Measurements from ENCODE around the gene THSD7A. TPM values are rescaled to one million over a fixed set of nuclear protein-coding genes. Genes with fewer than 3 reads are reported as not detected.
A peak's percentile ranks its signal among the peaks of the same experiment; 100 is the strongest.

The THSD7A gene
- total and polyA plus RNA-seq, 2 donors from 2014 or later: 5.1 to 24.3 TPM

DNA sequence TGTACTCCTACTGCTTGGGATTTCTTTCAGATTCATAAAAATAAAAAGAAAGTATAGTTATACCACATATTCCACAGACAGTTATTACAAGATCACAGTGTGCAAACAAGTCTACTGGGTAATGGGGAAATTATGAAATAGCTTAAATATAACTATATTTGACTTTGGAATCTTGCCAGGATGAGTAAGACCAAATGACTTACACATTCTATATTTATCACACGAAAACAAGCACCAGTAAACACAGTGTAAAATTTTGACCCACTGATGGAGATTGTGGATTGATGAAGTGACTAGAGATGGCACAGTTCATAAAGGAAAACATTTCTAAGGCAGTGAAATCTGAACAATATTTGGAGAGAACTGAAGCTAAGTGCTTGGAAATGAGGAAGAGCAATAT is 339.7 kb downstream of the THSD7A start:
- H3K27me3 ChIP-seq (ENCODE audit: control insufficient read depth, insufficient read depth, low read length): no peaks in the 10 kb centered on the region
- intact Hi-C loops (cut with DNase I): no loop called here
- TF ChIP-seq, protein P1, sequence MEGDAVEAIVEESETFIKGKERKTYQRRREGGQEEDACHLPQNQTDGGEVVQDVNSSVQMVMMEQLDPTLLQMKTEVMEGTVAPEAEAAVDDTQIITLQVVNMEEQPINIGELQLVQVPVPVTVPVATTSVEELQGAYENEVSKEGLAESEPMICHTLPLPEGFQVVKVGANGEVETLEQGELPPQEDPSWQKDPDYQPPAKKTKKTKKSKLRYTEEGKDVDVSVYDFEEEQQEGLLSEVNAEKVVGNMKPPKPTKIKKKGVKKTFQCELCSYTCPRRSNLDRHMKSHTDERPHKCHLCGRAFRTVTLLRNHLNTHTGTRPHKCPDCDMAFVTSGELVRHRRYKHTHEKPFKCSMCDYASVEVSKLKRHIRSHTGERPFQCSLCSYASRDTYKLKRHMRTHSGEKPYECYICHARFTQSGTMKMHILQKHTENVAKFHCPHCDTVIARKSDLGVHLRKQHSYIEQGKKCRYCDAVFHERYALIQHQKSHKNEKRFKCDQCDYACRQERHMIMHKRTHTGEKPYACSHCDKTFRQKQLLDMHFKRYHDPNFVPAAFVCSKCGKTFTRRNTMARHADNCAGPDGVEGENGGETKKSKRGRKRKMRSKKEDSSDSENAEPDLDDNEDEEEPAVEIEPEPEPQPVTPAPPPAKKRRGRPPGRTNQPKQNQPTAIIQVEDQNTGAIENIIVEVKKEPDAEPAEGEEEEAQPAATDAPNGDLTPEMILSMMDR (IDR thresholded peaks at IDR 0.05; ENCODE audit: borderline replicate concordance, extremely low read depth, insufficient read depth): no peak
- H3K9me3 ChIP-seq (ENCODE audit: control insufficient read depth in 2 of 3, insufficient read depth in 1 of 3, low read length in 3 of 3): no peaks in the 10 kb centered on the region
- no peak for FAIRE-seq
- H3K36me3 ChIP-seq (ENCODE audit: control insufficient read depth in 2 of 3, insufficient read depth in 3 of 3, low read length in 3 of 3): no peaks in the 10 kb centered on the region
- H3K4me1 ChIP-seq (ENCODE audit: control insufficient read depth in 2 of 3, insufficient read depth in 2 of 3, low read depth in 1 of 3, low read length in 3 of 3): no peaks in the 10 kb centered on the region
- no peak for DNase-seq
- no peak overlapping the region for H3K27ac ChIP-seq (ENCODE audit: low read depth in 2 of 2, low read length in 2 of 2)
- no peak overlapping the region for H3K9ac ChIP-seq (ENCODE audit: low read length in 3 of 3)
- no peak overlapping the region for H3K4me3 ChIP-seq (ENCODE audit: low read length in 3 of 3)

DNA sequence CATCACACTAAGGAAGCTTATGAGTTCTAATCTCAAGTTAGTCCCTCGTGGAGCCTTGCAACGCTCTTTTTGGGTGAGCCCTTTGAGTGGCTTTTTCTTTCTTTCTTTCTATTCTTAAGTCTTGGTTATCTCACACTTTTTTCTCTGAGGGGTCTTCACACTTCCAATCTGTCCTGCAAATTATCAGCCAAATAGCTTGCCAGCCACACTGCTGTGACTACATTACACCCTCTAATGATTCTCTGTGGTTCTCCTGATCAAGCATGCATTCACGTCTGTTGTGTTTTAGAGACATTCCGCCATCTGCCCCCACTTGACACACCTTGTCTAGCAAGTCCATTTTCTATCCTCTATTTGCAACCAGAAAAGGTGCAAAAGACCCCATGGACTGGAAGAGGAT is 340.2 kb downstream of the THSD7A start:
- TF ChIP-seq, protein P1 (IDR thresholded peaks at IDR 0.05; ENCODE audit: borderline replicate concordance, extremely low read depth, insufficient read depth): no peak
- FAIRE-seq (no peak), DNase-seq (no peak)
- Histone ChIP-seq H3K9me3 (ENCODE audit: control insufficient read depth in 2 of 3, insufficient read depth in 1 of 3, low read length in 3 of 3) (no peaks in the 10 kb centered on the region), H3K4me3 (ENCODE audit: low read length in 3 of 3) (no peak overlapping the region), H3K27ac (ENCODE audit: low read depth in 2 of 2, low read length in 2 of 2) (no peak overlapping the region), H3K9ac (ENCODE audit: low read length in 3 of 3) (no peak overlapping the region), H3K4me1 (ENCODE audit: control insufficient read depth in 2 of 3, insufficient read depth in 2 of 3, low read depth in 1 of 3, low read length in 3 of 3) (no peaks in the 10 kb centered on the region), H3K36me3 (ENCODE audit: control insufficient read depth in 2 of 3, insufficient read depth in 3 of 3, low read length in 3 of 3) (no peaks in the 10 kb centered on the region), H3K27me3 (ENCODE audit: control insufficient read depth, insufficient read depth, low read length) (no peaks in the 10 kb centered on the region)
- intact Hi-C loops (cut with DNase I): no loop called here

DNA sequence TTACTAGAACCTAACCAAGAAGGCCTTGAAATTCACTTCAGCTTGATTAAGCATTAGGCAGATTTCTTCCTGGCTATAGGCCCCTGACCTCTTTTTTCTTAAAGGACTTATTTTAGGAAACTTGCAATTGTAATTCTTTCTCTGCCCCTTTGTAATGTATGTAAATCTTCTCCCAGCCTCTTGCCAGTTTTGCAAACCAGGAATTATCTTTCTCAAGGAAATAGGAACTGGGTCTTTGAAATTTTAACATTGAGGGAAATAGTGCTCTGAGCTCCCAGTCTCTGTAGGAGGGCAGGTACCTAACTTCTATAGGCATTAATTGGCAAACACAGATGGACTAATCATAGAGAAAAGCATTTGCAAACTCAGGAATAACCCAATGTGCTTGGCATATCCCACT is 342.7 kb downstream of the THSD7A start:
- no peak for DNase-seq
- H3K27ac ChIP-seq (ENCODE audit: low read depth in 2 of 2, low read length in 2 of 2): no peak overlapping the region
- no peaks in the 10 kb centered on the region for H3K27me3 ChIP-seq (ENCODE audit: control insufficient read depth, insufficient read depth, low read length)
- no peaks in the 10 kb centered on the region for H3K36me3 ChIP-seq (ENCODE audit: control insufficient read depth in 2 of 3, insufficient read depth in 3 of 3, low read length in 3 of 3)
- TF ChIP-seq, protein P1 (IDR thresholded peaks at IDR 0.05; ENCODE audit: borderline replicate concordance, extremely low read depth, insufficient read depth): no peak
- FAIRE-seq: no peak
- no peak overlapping the region for H3K9ac ChIP-seq (ENCODE audit: low read length in 3 of 3)
- no peaks in the 10 kb centered on the region for H3K4me1 ChIP-seq (ENCODE audit: control insufficient read depth in 2 of 3, insufficient read depth in 2 of 3, low read depth in 1 of 3, low read length in 3 of 3)
- H3K4me3 ChIP-seq (ENCODE audit: low read length in 3 of 3): no peak overlapping the region
- H3K9me3 ChIP-seq (ENCODE audit: control insufficient read depth in 2 of 3, insufficient read depth in 1 of 3, low read length in 3 of 3): no peaks in the 10 kb centered on the region
- intact Hi-C loops (cut with DNase I): no loop called here

DNA sequence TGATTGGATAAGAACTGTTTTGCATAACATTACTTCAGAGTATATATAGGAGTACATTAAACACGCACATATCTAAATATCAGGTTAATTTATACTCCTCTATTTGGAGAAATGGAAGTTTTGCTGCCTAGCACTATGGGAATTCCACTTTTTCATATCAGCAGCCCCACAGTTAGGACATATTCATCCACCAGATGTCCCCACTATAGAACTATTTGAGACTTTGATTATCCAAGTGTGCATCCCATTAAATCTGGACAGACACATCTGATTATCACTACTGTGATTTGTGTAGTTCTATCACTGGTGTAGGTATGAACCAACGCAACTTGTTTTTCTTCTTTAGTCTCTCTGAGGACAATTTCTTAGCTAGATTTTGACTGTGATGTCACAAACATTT is 345.7 kb downstream of the THSD7A start:
- Histone ChIP-seq H3K9me3 (ENCODE audit: control insufficient read depth in 2 of 3, insufficient read depth in 1 of 3, low read length in 3 of 3) (no peaks in the 10 kb centered on the region), H3K4me1 (ENCODE audit: control insufficient read depth in 2 of 3, insufficient read depth in 2 of 3, low read depth in 1 of 3, low read length in 3 of 3) (no peaks in the 10 kb centered on the region), H3K27ac (ENCODE audit: low read depth in 2 of 2, low read length in 2 of 2) (no peak overlapping the region), H3K4me3 (ENCODE audit: low read length in 3 of 3) (no peak overlapping the region), H3K27me3 (ENCODE audit: control insufficient read depth, insufficient read depth, low read length) (no peaks in the 10 kb centered on the region), H3K9ac (ENCODE audit: low read length in 3 of 3) (no peak overlapping the region), H3K36me3 (ENCODE audit: control insufficient read depth in 2 of 3, insufficient read depth in 3 of 3, low read length in 3 of 3) (peaks cover 0 to 4% (median 0%) of the 10 kb centered on the region in 3 donors)
- DNase-seq: no peak
- intact Hi-C loops (cut with DNase I): no loop called here
- TF ChIP-seq, protein P1 (IDR thresholded peaks at IDR 0.05; ENCODE audit: borderline replicate concordance, extremely low read depth, insufficient read depth): peak; percentile 7
- no peak for FAIRE-seq
